ENCODE measurements around the gene RDH5.
A peak's percentile ranks its signal among the peaks of the same experiment; 100 is the strongest.

Gene RDH5

DNA sequence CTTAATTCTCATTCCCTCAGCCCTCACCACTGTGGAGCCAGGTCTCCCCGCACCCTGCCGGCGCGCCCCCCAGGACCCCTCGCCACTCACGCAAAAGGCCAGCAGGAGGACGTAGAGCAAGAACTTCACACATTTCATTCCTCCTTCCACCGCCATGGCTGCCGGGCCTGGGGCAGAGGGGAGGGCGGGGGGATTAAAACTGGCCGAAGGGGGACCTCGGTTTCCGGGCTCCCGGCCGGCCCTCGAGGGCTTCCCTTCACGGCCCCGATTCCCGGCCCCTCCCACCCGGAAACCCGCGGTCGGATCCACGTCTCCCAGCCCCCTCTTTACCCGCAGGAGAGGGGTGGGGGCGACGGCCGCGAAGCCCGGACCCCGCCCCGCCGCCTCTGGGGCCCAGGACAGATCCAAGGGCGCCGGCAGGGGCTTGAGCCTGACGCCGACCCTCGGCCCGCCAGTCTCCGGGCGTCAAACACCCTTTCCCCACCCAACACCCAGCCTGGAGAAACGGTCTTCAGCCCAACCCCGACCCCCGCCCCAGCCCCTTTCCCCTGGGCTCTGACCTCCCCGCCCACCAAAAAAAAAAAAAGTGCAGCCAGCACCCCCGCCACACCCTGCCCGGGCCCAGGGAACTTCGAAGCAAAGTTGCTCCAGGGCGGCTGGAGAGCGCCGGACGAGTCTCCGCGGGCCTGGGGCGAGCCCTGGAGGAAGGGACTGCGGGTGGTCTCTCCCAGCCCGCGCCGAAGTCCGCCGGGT is 8.2 kb downstream of the RDH5 start:
- Histone ChIP-seq H3K36me3 (ENCODE audit: control insufficient read depth, low read length) (peaks cover 23% of the 10 kb centered on the region), H3F3A (ENCODE audit: control insufficient read depth, insufficient read depth) (peaks cover 15% of the 10 kb centered on the region), H3K4me1 (ENCODE audit: control insufficient read depth, low read length) (peaks cover 28% of the 10 kb centered on the region), H3K9me3 (ENCODE audit: control insufficient read depth, insufficient read depth, low read length) (no peaks in the 10 kb centered on the region), H4K20me1 (ENCODE audit: control insufficient read depth, insufficient read depth, low read depth, low read length) (no peaks in the 10 kb centered on the region), H3K4me2 (ENCODE audit: low read length) (peak overlapping the region; percentile 92), H3K27me3 (ENCODE audit: control insufficient read depth, low read length) (no peaks in the 10 kb centered on the region), H3K4me3 (ENCODE audit: low read length) (peak overlapping the region; percentile 82), H3K79me2 (ENCODE audit: control insufficient read depth, low read length) (peaks cover 7% of the 10 kb centered on the region), H3K9me2 (replicated peaks; ENCODE audit: control insufficient read depth, low read length) (no peaks in the 10 kb centered on the region), H3K27ac (ENCODE audit: low read depth, low read length) (peak overlapping the region; percentile 37; the same call in 1 of the 2 replicates)
- no peak for TF ChIP-seq EZH2phosphoT487 (IDR thresholded peaks at IDR 0.05; ENCODE audit: borderline replicate concordance, low read length)
- TF ChIP-seq, protein P1, sequence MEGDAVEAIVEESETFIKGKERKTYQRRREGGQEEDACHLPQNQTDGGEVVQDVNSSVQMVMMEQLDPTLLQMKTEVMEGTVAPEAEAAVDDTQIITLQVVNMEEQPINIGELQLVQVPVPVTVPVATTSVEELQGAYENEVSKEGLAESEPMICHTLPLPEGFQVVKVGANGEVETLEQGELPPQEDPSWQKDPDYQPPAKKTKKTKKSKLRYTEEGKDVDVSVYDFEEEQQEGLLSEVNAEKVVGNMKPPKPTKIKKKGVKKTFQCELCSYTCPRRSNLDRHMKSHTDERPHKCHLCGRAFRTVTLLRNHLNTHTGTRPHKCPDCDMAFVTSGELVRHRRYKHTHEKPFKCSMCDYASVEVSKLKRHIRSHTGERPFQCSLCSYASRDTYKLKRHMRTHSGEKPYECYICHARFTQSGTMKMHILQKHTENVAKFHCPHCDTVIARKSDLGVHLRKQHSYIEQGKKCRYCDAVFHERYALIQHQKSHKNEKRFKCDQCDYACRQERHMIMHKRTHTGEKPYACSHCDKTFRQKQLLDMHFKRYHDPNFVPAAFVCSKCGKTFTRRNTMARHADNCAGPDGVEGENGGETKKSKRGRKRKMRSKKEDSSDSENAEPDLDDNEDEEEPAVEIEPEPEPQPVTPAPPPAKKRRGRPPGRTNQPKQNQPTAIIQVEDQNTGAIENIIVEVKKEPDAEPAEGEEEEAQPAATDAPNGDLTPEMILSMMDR (IDR thresholded peaks at IDR 0.05; ENCODE audit: low read depth, low read length, poor library complexity, severe bottlenecking): no peak

DNA sequence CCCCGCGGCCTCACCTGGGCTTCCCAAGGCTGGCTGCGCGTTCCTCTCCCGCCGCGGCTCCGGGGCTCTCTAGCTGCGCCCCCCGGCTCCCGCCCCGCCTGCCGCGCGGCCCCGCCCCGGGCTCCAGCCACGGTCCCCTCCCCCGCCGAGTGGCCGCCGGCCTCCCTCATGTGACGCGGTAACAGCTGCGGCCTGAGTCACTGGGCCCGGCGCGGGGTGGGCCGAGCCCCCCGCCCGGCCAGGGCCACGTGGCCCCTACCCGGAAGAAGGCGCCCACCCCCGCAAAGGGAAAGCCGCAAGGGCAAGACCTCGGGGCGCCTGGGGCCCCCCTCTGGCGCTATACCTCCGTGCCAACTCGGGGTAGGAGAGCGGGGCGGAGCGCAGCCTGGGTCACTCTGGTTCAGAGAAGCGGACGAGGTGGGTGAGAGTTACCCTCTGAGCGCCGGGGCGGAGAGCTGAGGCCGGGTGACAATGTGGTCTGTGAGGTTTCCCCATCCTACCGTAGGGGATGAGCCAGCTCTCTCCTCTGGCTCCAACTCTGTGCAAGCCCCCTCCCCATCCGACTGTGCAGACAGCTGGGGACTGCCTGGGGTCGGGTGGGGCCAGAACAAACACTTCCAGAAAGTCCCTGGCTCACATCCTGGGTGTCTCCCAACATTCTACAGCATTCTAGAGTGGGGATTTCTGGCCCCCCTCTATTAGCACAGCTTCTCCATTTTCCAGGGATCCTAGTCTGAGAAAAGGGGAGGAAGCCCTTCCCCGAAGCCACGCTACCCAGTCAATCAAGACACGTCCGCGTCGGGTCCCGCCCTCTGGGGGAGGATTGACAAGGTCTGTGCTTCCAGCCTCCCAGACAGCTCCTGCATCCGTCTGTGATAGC is 9.0 kb downstream of the RDH5 start, which contains the start of gene CD63:
TSS of gene CD63 (minus strand) at position 71 of the 880 bp plus-strand sequence. CDS start 668 bp downstream, outside the sequence.
- Histone ChIP-seq H3F3A (ENCODE audit: control insufficient read depth, insufficient read depth) (peaks cover 15% of the 10 kb centered on the region), H3K4me1 (ENCODE audit: control insufficient read depth, low read length) (peaks cover 28% of the 10 kb centered on the region), H3K4me2 (ENCODE audit: low read length) (peak within 1 kb of the TSS; percentile 92)

DNA sequence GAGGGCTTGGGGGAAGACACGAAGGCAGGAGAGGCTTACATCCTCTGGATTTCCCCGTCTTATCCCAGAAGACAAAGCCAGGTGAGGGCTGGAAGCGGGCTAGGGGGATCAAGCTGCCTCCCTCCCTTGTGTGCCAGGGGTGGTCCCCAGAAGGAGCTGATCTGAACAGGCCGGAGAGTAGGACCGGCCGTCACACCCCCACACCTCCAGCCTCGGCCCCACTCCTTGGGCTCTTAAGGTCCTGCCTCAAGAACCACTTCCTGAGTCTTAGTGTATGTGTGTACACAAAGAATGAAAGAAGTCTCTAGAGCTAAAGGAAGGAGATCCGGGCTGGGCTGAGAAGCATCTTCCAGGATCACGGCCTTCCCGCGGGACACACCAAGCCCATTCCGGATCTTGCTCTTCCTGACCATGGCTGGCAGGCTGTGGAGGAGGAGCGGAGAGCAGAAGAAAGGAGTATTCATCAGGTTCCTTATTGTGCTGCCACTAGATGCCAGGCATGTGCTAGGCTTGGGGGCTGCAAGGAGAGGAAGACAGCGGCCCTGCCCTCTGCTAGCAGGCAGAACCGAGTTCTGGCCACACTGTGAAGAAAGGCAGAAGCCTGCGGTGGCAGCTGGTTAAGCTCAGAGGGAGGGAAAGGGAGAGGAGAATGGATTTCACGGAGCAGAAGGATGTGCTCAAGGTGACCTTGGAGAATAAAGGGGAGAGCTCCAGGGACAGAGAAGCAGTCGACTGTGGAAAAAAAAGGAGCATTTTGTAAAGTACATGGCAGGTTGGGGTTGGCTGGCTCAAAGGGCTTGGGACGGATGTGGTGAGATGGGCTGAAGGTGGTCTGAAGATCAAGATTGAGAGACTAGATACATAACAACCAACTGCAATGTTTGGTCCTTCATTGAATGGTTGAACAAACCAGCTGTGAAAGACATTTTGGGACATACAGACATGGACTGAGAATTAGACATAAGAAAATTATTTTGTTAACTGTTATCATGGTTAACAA is 9.9 kb downstream of the RDH5 start:
- peaks cover 23% of the 10 kb centered on the region for H3K4me1 ChIP-seq (ENCODE audit: control insufficient read depth, low read length)
- peaks cover 7% of the 10 kb centered on the region for H3K36me3 ChIP-seq (ENCODE audit: control insufficient read depth, low read length)
- peak overlapping the region; percentile 37 for H3K27ac ChIP-seq (ENCODE audit: low read depth, low read length)
- H3K27me3 ChIP-seq (ENCODE audit: control insufficient read depth, low read length): no peaks in the 10 kb centered on the region
- H3K79me2 ChIP-seq (ENCODE audit: control insufficient read depth, low read length): peaks cover 7% of the 10 kb centered on the region
- H3K9me3 ChIP-seq (ENCODE audit: control insufficient read depth, insufficient read depth, low read length): no peaks in the 10 kb centered on the region
- TF ChIP-seq, protein P1 (IDR thresholded peaks at IDR 0.05; ENCODE audit: low read depth, low read length, poor library complexity, severe bottlenecking): no peak
- no peak for TF ChIP-seq EZH2phosphoT487 (IDR thresholded peaks at IDR 0.05; ENCODE audit: borderline replicate concordance, low read length)
- peak overlapping the region; percentile 92 for H3K4me2 ChIP-seq (ENCODE audit: low read length)
- H4K20me1 ChIP-seq (ENCODE audit: control insufficient read depth, insufficient read depth, low read depth, low read length): no peaks in the 10 kb centered on the region
- peaks cover 14% of the 10 kb centered on the region for H3F3A ChIP-seq (ENCODE audit: control insufficient read depth, insufficient read depth)
- H3K9me2 ChIP-seq (replicated peaks; ENCODE audit: control insufficient read depth, low read length): no peaks in the 10 kb centered on the region
- peak overlapping the region; percentile 82 for H3K4me3 ChIP-seq (ENCODE audit: low read length)

More for the DNA sequence above, 9.0 kb downstream of the RDH5 start, which contains the start of gene CD63:
- H4K20me1 ChIP-seq (ENCODE audit: control insufficient read depth, insufficient read depth, low read depth, low read length): no peaks in the 10 kb centered on the region
- peak within 1 kb of the TSS; percentile 82 for H3K4me3 ChIP-seq (ENCODE audit: low read length)
- H3K79me2 ChIP-seq (ENCODE audit: control insufficient read depth, low read length): peaks cover 7% of the 10 kb centered on the region
- no peaks in the 10 kb centered on the region for H3K9me2 ChIP-seq (replicated peaks; ENCODE audit: control insufficient read depth, low read length)
- H3K27ac ChIP-seq (ENCODE audit: low read depth, low read length): peak within 1 kb of the TSS; percentile 37
- no peaks in the 10 kb centered on the region for H3K9me3 ChIP-seq (ENCODE audit: control insufficient read depth, insufficient read depth, low read length)
- no peaks in the 10 kb centered on the region for H3K27me3 ChIP-seq (ENCODE audit: control insufficient read depth, low read length)
- peaks cover 16% of the 10 kb centered on the region for H3K36me3 ChIP-seq (ENCODE audit: control insufficient read depth, low read length)
- TF ChIP-seq EZH2phosphoT487 (IDR thresholded peaks at IDR 0.05; ENCODE audit: borderline replicate concordance, low read length): no peak
- TF ChIP-seq, protein P1 (IDR thresholded peaks at IDR 0.05; ENCODE audit: low read depth, low read length, poor library complexity, severe bottlenecking): no peak

Measured in DOHH2 (cell line).